Measurements from ENCODE around the gene ARMC7.

Gene ARMC7

GRCh38 chr17:75078284-75079022 lies 31.3 kb upstream of the ARMC7 start:
- no peak for DNase-seq

GRCh38 chr17:75079023-75079373 lies 30.8 kb upstream of the ARMC7 start:
- DNase-seq: no peak

GRCh38 chr17:75081611-75082540 lies 27.9 kb upstream of the ARMC7 start:
- no peak for DNase-seq

- no peak for DNase-seq
Observed at GRCh38 chr17:75082683-75083082, 27.1 kb upstream of the ARMC7 start.

GRCh38 chr17:75084039-75084660 lies 25.6 kb upstream of the ARMC7 start:
- no peak for DNase-seq

GRCh38 chr17:75086496-75087181 lies 23.1 kb upstream of the ARMC7 start:
- no peak for DNase-seq

GRCh38 chr17:75087182-75087557 lies 22.6 kb upstream of the ARMC7 start:
- DNase-seq: no peak

- DNase-seq: peak; percentile 8
Observed at GRCh38 chr17:75087558-75088453, 22.0 kb upstream of the ARMC7 start, which contains the start of gene SLC16A5. SLC16A5 (plus strand) TSS chr17:75087954; CDS start chr17:75093637, 5,683 bp downstream.

- no peak for DNase-seq
Observed at GRCh38 chr17:75088465-75089417, 21.0 kb upstream of the ARMC7 start.

GRCh38 chr17:75090871-75091854 lies 18.6 kb upstream of the ARMC7 start:
- DNase-seq: no peak

GRCh38 chr17:75091855-75092327 lies 17.9 kb upstream of the ARMC7 start:
- no peak for DNase-seq

- no peak for DNase-seq
Observed at GRCh38 chr17:75093548-75094158, 16.1 kb upstream of the ARMC7 start.

- DNase-seq: no peak
Observed at GRCh38 chr17:75094871-75095399, 14.8 kb upstream of the ARMC7 start.

GRCh38 chr17:75096082-75096625 lies 13.6 kb upstream of the ARMC7 start:
- DNase-seq: peak; percentile 34

- DNase-seq: no peak
Observed at GRCh38 chr17:75097865-75098264, 11.9 kb upstream of the ARMC7 start.

- DNase-seq: no peak
Observed at GRCh38 chr17:75098861-75099260, 10.9 kb upstream of the ARMC7 start.

- DNase-seq: no peak
Observed at GRCh38 chr17:75099881-75100595, 9.7 kb upstream of the ARMC7 start.
